Mesendoderm (in vitro differentiated cells): Measurements from ENCODE around the gene TSKU.

Experiments used
- DNase-seq: peaks from one replicate; pipeline ENCODE4 v3.0.0; 2013
- H2AK5ac ChIP-seq: 2 replicates; pipeline ENCODE4 v1.6.1; 2013; ENCODE audit warnings: low read length, inconsistent platforms
- H2BK120ac ChIP-seq: 2 replicates; pipeline ENCODE4 v1.6.1; 2013; ENCODE audit warnings: low read depth, mild to moderate bottlenecking, low read length, moderate library complexity, mixed read lengths
- H2BK15ac ChIP-seq: replicated peaks from 2 replicates; pipeline ENCODE4 v1.6.1; 2013; ENCODE audit warnings: low read depth, mild to moderate bottlenecking, moderate library complexity
- H2BK5ac ChIP-seq: 2 replicates; pipeline ENCODE4 v1.6.1; 2013; ENCODE audit warnings: low read length, inconsistent platforms
- H3K18ac ChIP-seq: 2 replicates; pipeline ENCODE4 v1.6.1; 2013; ENCODE audit warnings: mild to moderate bottlenecking, low read length, mixed read lengths
- H3K23ac ChIP-seq: one replicate; pipeline ENCODE4 v1.6.1; 2013; ENCODE audit warnings: low read length
- H3K27ac ChIP-seq: 2 replicates; pipeline ENCODE4 v1.5.1; 2013; ENCODE audit warnings: low read depth, mild to moderate bottlenecking, inconsistent platforms, low read length, moderate library complexity
- H3K27me3 ChIP-seq: 2 replicates; pipeline ENCODE4 v1.6.1; 2013; ENCODE audit warnings: low read length, control low read depth, mild to moderate bottlenecking, inconsistent platforms; ENCODE audit not compliant: insufficient read depth, poor library complexity
- H3K36me3 ChIP-seq: 2 replicates; pipeline ENCODE4 v1.6.1; 2013; ENCODE audit warnings: low read length, inconsistent platforms; ENCODE audit not compliant: control insufficient read depth, insufficient read depth
- H3K4ac ChIP-seq: one replicate; pipeline ENCODE4 v1.6.1; 2013; ENCODE audit warnings: low read depth, mild to moderate bottlenecking, low read length, moderate library complexity
- H3K4me1 ChIP-seq: 2 replicates; pipeline ENCODE4 v1.6.1; 2013; ENCODE audit warnings: low read depth, low read length, inconsistent platforms; ENCODE audit not compliant: control insufficient read depth
- H3K4me2 ChIP-seq: 2 replicates; pipeline ENCODE4 v1.6.1; 2013; ENCODE audit warnings: low read length
- H3K4me3 ChIP-seq: 2 replicates; pipeline ENCODE4 v1.5.1; 2013; ENCODE audit warnings: mild to moderate bottlenecking, low read length
- H3K56ac ChIP-seq: one replicate; pipeline ENCODE4 v1.6.1; 2013; ENCODE audit warnings: low read length
- H3K79me1 ChIP-seq: 2 replicates; pipeline ENCODE4 v1.6.1; 2013; ENCODE audit warnings: low read length, inconsistent platforms
- H3K79me2 ChIP-seq: 2 replicates; pipeline ENCODE4 v1.6.1; 2013; ENCODE audit warnings: mild to moderate bottlenecking, low read length; ENCODE audit not compliant: control insufficient read depth, insufficient read depth
- H3K9ac ChIP-seq: 2 replicates; pipeline ENCODE4 v1.6.1; 2013; ENCODE audit warnings: low read length, inconsistent platforms
- H4K5ac ChIP-seq: one replicate; pipeline ENCODE4 v1.6.1; 2013; ENCODE audit warnings: low read length
- H4K8ac ChIP-seq: one replicate; pipeline ENCODE4 v1.6.1; 2013; ENCODE audit warnings: low read depth, mild to moderate bottlenecking, control low read depth, low read length, moderate library complexity
- WGBS: extraction: QIAGEN DNeasy Blood & Tissue Kit; methylation state at CpG from one replicate; pipeline ENCODE4 v1.1.7; 2013; ENCODE audit warnings: low lambda C conversion rate, missing lambda C conversion rate; ENCODE audit not compliant: insufficient coverage; ENCODE audit errors: extremely low coverage; 5-methylcytosine and 5-hydroxymethylcytosine counted together

Gene TSKU

DNA sequence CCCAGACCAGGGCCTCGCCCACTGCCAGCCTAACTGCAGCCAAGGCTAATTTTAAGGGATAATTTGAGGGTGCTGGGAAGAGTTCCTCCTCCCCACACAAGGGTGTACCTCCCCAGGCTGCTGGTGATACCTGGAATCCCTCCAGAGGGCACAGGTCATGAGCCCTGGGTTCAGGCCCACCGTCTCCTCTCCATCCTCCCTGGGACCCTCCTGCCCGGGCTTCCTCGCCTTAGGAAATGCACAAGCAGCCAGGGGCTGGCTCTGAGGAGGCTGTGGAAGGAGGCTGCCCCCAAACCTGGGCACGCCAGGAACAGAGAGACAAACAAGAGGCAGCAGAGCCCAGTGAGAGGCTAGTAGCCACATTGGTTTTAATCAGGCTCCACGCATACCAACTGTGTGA is 16.6 kb upstream of the TSKU start:
- Histone ChIP-seq H2BK5ac (peak overlapping the region; percentile 25), H2BK120ac (peak overlapping the region; percentile 62), H3K4me1 (peaks cover 44% of the 10 kb centered on the region), H2AK5ac (peak overlapping the region; percentile 71), H3K79me1 (no peaks in the 10 kb centered on the region), H2BK15ac (no peak overlapping the region), H3K27me3 (no peaks in the 10 kb centered on the region), H3K56ac (peak overlapping the region; percentile 94), H4K8ac (no peak overlapping the region), H3K4me3 (no peak overlapping the region), H3K27ac (no peak overlapping the region), H3K79me2 (no peaks in the 10 kb centered on the region), H3K4me2 (no peak overlapping the region), H3K9ac (no peak overlapping the region), H3K4ac (peak overlapping the region; percentile 46), H4K5ac (peak overlapping the region; percentile 26), H3K18ac (peak overlapping the region; percentile 7), H3K23ac (no peak overlapping the region), H3K36me3 (no peaks in the 10 kb centered on the region)
- DNase-seq: no peak
- WGBS: no CpG with 5 or more reads among the region's 6 CpGs

DNA sequence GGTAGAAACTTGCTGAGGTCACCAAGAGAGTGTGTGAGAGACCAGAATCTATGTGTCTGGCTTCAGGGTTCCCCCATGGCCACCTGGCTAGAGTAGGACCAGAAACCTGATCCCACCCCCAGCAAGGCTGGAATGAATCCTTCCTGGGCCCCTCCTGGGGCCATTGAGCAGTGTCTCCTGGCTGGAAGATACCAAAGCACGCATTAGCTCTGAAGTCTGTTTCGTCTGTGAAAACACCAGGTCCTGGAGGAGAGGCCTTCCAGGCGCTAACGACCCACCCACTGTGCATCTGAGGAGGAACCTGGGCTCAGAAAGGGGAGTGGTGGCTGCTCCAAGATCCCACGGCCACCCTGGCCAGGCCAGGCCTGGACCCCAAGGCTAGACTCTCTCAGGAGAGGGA is 15.5 kb upstream of the TSKU start:
- Histone ChIP-seq H3K4me1 (peaks cover 50% of the 10 kb centered on the region), H2AK5ac (peak overlapping the region; percentile 80), H3K4me2 (no peak overlapping the region), H4K8ac (no peak overlapping the region), H3K79me1 (no peaks in the 10 kb centered on the region), H4K5ac (peak overlapping the region; percentile 42), H3K23ac (no peak overlapping the region), H3K9ac (peak overlapping the region; percentile 54), H3K4ac (peak overlapping the region; percentile 28), H2BK120ac (peak overlapping the region; percentile 62), H3K18ac (peak overlapping the region; percentile 7), H2BK5ac (peak overlapping the region; percentile 87), H3K36me3 (no peaks in the 10 kb centered on the region), H2BK15ac (no peak overlapping the region), H3K27me3 (no peaks in the 10 kb centered on the region), H3K4me3 (no peak overlapping the region), H3K79me2 (no peaks in the 10 kb centered on the region), H3K27ac (peak overlapping the region; percentile 70), H3K56ac (peak overlapping the region; percentile 94)
- no CpG with 5 or more reads among the region's 5 CpGs for WGBS
- DNase-seq: peak; percentile 56

DNA sequence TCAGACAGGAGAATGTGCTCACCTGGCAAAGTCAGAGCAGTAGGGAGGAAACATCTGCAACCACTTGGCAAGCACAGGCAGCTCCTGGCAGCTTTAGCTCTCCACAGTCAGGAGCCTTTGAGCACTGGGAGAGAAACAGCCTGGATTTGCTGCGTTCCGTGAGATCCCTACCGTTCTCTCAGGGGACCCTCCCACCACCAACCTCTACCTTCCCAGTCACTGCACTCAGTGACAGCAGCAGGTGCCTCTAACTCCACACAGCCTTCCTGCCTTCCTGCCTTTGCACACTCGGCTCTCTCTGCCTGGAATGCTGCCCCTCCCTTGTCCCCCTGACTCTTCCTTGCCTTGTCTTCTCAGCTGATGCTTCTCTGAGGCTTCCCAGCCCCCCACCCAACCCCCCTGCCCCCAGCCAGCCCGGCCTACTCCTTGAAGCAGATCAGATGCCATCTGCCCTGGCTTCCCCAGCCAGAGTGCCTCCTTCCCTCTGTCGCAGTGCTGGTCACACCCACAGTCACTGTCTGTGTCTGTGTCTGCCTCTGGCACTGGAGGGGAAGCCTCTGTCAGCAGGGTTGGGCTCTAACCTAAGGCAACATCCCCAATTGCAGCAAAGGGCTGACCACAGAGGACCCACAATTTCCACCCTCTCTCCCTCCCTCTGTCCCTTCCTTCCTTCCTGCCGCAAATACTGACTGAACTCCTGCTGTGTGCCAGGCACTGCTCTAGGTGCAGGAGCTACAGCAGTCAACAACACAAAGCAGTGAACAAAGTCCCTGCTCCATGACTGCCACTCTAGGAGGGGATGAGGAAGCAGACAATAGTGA is 14.9 kb upstream of the TSKU start:
- Histone ChIP-seq H2BK120ac (peak overlapping the region; percentile 62), H2BK5ac (peak overlapping the region; percentile 100), H3K4me3 (no peak overlapping the region), H3K56ac (peak overlapping the region; percentile 94), H3K27ac (peak overlapping the region; percentile 96), H3K79me2 (no peaks in the 10 kb centered on the region), H3K79me1 (no peaks in the 10 kb centered on the region), H3K18ac (peak overlapping the region; percentile 44), H3K23ac (peak overlapping the region; percentile 66), H4K5ac (peak overlapping the region; percentile 89), H4K8ac (no peak overlapping the region), H3K9ac (peak overlapping the region; percentile 67), H3K27me3 (no peaks in the 10 kb centered on the region), H3K36me3 (no peaks in the 10 kb centered on the region), H3K4ac (peak overlapping the region; percentile 84), H3K4me2 (peak overlapping the region; percentile 2), H3K4me1 (peaks cover 55% of the 10 kb centered on the region), H2BK15ac (no peak overlapping the region), H2AK5ac (peak overlapping the region; percentile 99)
- no CpG with 5 or more reads among the region's 7 CpGs for WGBS
- DNase-seq: peak; percentile 87

DNA sequence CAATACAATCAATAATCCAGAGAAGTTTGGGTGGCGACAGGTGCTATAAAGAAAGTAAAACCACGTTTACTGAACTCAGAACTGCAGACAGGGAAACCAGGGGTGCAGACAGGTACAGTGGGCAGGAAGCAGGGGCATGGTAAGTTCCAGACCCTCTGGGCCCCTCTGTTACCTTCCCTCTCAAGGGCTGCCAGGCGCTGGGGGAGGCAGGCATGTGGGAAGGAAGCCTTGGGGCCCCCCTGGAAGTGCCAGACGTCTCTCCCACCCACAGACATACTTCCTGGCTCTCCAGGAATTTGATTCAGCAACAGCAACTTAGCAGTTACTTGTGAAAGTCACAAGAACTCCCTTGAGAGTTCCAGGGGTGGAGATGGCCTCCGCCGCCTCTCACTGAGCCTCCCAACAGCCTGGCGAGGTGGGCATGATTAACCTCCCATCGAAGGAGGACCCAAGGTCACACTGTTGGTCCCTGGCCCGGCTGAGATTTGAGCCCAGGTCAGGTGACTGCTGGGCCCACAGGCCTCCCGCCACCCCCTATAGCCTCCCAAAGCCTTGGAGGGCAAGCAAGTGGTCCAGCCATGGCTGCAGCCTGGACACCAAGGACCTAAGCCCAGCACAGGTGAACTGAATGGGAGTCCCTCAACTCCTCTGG is 14.1 kb upstream of the TSKU start:
- H3K18ac ChIP-seq: peak overlapping the region; percentile 44
- H3K27me3 ChIP-seq: no peaks in the 10 kb centered on the region
- H2AK5ac ChIP-seq: peak overlapping the region; percentile 99
- peak overlapping the region; percentile 99 for H3K23ac ChIP-seq
- H3K9ac ChIP-seq: peak overlapping the region; percentile 67
- H2BK120ac ChIP-seq: peak overlapping the region; percentile 62
- peak overlapping the region; percentile 100 for H2BK5ac ChIP-seq
- no peaks in the 10 kb centered on the region for H3K79me1 ChIP-seq
- H3K4ac ChIP-seq: peak overlapping the region; percentile 84
- H3K4me2 ChIP-seq: no peak overlapping the region
- DNase-seq: peak; percentile 94
- no peaks in the 10 kb centered on the region for H3K36me3 ChIP-seq
- WGBS: no CpG with 5 or more reads among the region's 10 CpGs
- H2BK15ac ChIP-seq: no peak overlapping the region
- no peak overlapping the region for H3K4me3 ChIP-seq
- H3K56ac ChIP-seq: peak overlapping the region; percentile 94
- no peak overlapping the region for H4K8ac ChIP-seq
- peak overlapping the region; percentile 96 for H3K27ac ChIP-seq
- peaks cover 57% of the 10 kb centered on the region for H3K4me1 ChIP-seq
- no peak overlapping the region for H4K5ac ChIP-seq
- H3K79me2 ChIP-seq: no peaks in the 10 kb centered on the region

DNA sequence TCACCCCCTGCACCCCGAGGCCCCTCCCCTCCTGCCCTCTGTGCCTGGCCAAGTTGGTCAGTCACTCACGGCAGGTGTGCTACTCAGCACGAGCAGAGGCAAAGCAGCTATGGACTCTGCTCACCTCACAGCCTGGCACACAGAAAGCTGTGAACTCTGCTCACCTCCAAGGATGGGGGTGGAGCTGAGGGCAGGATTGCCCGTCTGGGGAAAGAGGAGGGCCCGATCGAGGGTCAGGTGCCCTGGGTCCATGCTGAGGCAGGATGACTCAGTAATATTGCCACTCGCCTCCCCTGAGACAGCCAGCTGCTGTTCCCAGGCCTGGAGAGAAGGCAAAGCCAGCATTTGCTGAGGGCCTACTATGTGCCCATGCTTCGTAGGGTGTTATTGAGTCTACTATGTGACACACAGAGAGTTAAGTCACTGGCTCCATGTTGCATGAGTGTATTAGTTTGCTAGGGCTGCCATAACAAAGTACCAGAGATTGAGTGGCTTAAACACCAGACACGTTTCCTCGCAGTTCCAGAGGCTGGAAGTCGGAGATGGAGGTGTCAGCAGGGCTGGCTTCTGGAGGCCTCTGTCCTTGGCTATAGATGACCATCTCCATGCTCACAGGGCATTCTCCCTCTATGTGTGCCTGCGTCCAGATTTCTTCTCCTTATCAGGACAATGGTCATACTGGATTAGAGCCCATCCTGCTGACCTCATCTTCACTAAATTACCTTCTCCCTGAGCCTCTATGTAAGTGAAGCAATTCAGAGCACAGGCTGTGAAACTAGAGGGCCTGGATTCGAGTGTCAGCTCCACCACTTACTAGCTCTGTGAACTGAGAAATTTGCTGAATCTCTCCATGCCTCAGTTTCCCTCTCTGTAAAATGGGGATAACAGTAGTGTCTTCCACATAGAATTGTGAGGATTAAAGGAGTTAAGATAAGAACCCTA is 13.2 kb upstream of the TSKU start:
- H2AK5ac ChIP-seq: peak overlapping the region; percentile 15
- H3K27me3 ChIP-seq: no peaks in the 10 kb centered on the region
- DNase-seq: peak; percentile 89
- peak overlapping the region; percentile 41 for H4K5ac ChIP-seq
- H2BK5ac ChIP-seq: peak overlapping the region; percentile 96
- H3K79me2 ChIP-seq: no peaks in the 10 kb centered on the region
- no peak overlapping the region for H3K4me2 ChIP-seq
- H3K23ac ChIP-seq: no peak overlapping the region
- no peak overlapping the region for H3K4me3 ChIP-seq
- H3K79me1 ChIP-seq: no peaks in the 10 kb centered on the region
- H4K8ac ChIP-seq: no peak overlapping the region
- no CpG with 5 or more reads among the region's 13 CpGs for WGBS
- peak overlapping the region; percentile 16 for H2BK120ac ChIP-seq
- no peaks in the 10 kb centered on the region for H3K36me3 ChIP-seq
- peak overlapping the region; percentile 40 for H3K9ac ChIP-seq
- H3K4ac ChIP-seq: peak overlapping the region; percentile 70
- peak overlapping the region; percentile 96 for H3K27ac ChIP-seq
- H3K56ac ChIP-seq: peak overlapping the region; percentile 56
- peaks cover 53% of the 10 kb centered on the region for H3K4me1 ChIP-seq
- no peak overlapping the region for H2BK15ac ChIP-seq
- peak overlapping the region; percentile 34 for H3K18ac ChIP-seq
